ENCODE measurements around the gene REPIN1. TPM values are rescaled to one million over a fixed set of nuclear protein-coding genes. Genes with fewer than 3 reads are reported as not detected.

Gene REPIN1
- total RNA-seq, 1 donor from 2014 or later, result 111 TPM

DNA sequence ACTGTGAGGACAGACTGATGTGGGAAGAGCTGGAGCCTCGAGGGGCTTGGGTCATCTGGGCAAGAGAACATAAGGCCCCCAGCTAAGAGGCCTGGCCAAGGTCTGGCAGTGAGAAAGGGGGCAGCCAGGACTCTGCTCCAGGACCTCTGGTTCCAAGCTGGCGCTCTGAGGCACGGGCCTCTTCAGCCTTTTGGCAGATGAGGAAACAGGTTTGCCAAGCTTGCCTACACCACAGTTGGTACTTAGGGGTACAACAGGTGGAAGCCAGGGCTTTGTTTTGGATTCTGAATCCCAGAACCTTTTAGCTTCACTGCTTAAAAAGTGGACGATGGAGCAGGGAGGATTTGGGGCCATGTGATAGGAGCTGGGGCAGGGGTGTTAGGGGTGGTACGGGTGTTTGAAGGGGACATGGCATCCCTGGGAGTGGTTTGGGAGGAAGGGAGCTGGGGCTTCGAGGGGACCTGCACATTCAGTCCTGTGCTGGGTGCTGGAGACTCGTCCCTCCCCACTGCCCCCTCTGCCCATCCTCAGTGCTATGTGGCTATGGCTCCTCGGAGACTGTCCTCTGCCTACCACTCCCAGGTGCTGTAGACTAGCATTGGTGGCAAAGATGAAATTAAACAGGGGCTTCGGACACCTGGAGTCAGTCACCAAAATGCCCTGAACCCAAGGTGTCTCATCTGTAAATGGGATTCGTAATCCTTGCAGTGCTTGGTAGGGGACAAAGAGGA, 40.8 kb downstream of the REPIN1 start:
- DNase-seq (ENCODE audit: missing footprints), result no peak
- intact Hi-C loops (cut with DNase I), result no loop called here
- ATAC-seq, result no peak

DNA sequence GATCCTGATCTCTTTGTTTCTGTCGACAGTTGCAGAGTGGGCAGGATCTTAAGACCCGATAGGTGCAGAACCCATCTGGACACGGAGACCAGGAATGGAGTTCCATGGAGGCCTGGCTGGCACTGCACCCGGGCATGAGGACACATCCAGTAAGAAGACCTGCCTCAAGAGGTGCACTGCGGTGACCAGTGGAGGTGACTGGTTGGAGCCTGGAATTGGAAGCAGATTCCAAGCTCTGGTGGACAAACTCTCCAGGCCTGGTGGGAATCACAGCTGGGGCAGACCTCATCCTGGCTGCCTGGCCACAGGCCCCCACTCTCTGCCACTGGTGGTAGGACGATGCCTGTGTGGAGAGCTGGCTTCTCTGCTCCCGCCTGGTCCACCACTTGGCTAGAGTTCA, 41.5 kb downstream of the REPIN1 start:
- intact Hi-C loops (cut with DNase I), result no loop called here

DNA sequence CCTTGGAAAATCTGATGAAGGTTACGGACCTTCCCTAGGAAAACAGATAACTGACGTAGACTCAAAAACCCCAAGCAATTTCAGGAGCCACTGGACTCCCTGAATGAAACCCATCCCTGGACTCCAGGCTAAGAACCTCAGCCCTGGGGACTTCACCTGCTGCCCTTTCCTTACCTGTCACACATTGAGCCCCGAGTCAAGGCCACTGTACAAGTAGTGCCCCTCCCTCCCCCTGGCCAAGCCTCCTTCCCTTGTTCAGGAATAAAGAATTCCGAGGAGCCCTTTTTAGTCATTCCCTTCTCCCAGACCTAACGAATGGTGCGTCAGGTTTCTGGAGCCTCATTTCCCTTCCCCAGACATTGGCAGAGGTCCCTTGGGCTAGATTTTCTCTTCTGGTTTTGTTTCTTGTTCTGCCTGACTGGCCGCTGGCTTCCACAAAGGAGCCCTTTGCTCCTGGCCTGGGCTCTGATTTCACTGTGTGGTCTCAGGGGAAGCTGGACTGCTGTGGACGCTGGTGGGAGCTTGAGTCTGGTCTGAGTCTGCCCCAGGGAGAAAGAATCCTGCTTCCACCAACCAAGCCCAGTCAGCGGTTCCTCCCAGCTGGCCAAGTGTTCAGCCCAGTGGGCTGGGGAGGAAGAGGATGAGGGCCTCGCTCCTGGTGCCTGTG, 42.2 kb downstream of the REPIN1 start:
- intact Hi-C loops (cut with DNase I), result no loop called here
- no peak for ATAC-seq
- peak; percentile 30 for DNase-seq (ENCODE audit: missing footprints)

More for the DNA sequence above, 41.5 kb downstream of the REPIN1 start:
- DNase-seq (ENCODE audit: missing footprints) (no peak), ATAC-seq (no peak)

DNA sequence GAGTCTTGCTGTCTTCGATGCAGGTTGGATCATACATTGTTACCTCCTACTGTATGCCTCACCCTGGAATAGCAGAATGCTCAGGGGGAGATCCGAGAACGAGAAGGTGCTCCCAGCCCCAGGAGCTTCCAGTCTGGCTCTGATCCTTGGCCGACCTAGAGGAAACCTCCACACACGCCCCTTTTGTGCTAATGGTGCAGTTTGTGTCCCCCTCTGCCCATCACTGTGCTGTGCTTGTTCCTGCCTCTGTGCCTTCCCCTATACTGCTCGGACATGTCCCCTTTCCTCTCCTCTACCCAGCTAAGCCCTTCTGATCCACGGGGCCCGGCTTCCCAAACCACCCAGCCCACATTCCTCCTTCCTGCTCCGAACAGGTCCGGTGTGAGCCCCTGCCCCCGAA, 43.0 kb downstream of the REPIN1 start:
- ATAC-seq (no peak), DNase-seq (ENCODE audit: missing footprints) (peak; percentile 18)
- intact Hi-C loops (cut with DNase I), result no loop called here

DNA sequence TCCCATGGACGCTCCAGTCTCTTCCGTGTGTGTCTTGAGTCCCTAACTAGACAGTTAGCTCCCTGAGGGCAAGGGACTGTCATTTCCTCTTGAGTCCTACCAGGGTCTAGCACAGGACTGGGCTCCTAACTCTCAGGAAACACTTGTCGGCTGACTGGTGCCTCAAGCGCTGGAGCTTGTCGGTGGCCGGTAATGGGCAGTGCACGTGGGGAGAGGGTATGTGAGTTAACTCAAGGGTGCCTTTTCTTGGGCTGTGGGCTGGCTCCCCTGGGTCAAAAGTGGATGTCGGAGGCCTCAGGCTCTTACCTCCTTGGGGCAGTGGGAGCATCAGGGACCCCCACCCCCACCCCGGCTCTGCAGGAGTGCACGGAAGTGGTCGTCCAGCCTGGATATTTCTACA, 43.4 kb downstream of the REPIN1 start:
- DNase-seq (ENCODE audit: missing footprints) (peak; percentile 33), ATAC-seq (no peak)
- intact Hi-C loops (cut with DNase I), result no loop called here

DNA sequence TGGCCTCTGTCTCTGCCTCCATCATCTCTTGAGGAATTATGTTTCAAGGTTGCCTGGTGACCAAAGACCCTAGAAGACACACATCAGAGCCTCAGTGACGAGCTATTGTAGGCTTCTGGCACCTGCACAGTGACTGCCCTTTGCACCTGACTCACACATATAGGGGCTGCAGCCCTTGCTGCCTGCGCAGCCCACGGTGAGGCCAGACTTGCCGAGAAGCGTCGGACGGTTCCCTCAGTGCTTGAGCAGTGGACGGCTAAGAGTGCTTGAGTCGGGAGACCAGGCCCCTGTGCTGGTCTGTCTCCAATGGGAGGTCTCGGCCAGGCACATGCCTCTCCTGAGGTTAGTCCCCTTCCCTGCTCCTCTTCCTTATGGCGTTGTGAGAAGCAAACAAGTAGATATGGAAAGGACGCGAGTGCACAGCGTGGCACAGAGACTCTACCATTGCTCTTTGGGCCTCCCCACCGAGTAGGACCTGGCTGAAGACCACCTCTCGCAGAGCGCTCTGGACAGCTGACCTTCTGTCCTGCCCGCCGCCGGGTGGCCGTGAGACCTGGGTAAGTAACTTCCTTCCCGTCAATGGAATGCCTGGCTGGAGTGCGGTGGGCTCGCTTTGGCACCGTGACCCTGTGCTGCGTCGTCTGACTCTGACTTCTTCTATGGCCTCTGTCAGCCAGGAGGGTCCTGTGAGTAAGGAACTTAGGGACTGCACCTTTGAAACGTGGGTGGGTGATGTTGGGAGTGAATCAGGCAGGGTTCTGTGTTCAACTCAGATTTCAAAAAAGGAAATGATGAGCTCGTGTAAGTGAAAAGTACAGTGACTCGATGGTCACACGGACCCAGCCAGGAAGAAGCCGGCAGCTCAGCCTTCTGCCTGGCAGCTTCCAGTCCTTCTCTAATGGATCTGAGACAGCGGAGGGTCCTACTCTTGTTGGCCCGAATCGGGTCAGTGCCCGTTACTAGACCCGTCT, 44.2 kb downstream of the REPIN1 start:
- intact Hi-C loops (cut with DNase I), result no loop called here
- peak; percentile 44 for DNase-seq (ENCODE audit: missing footprints)
- no peak for ATAC-seq

DNA sequence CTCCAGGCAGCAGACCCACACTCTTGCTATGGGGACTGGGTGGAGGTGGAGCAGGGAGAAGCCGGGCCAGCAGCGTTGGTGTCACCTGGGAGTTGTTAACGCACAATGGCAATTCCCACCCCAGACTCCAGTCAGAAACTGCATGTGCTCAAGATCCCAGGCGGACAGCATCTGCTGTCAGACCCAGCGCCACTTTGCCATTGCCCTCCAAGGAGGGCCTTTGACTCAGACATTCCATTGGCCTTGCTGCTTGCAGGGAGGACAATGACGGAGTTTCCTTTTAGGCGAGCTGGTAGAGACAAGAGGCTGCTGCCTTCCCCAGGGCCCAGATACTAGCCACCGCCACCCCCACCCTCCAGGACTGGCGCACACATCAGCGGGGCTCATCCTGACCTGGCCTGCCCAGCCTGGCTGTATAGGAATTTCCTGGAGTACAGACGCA, 45.0 kb downstream of the REPIN1 start:
- intact Hi-C loops (cut with DNase I), result no loop called here
- peak; percentile 55 for DNase-seq (ENCODE audit: missing footprints)

DNA sequence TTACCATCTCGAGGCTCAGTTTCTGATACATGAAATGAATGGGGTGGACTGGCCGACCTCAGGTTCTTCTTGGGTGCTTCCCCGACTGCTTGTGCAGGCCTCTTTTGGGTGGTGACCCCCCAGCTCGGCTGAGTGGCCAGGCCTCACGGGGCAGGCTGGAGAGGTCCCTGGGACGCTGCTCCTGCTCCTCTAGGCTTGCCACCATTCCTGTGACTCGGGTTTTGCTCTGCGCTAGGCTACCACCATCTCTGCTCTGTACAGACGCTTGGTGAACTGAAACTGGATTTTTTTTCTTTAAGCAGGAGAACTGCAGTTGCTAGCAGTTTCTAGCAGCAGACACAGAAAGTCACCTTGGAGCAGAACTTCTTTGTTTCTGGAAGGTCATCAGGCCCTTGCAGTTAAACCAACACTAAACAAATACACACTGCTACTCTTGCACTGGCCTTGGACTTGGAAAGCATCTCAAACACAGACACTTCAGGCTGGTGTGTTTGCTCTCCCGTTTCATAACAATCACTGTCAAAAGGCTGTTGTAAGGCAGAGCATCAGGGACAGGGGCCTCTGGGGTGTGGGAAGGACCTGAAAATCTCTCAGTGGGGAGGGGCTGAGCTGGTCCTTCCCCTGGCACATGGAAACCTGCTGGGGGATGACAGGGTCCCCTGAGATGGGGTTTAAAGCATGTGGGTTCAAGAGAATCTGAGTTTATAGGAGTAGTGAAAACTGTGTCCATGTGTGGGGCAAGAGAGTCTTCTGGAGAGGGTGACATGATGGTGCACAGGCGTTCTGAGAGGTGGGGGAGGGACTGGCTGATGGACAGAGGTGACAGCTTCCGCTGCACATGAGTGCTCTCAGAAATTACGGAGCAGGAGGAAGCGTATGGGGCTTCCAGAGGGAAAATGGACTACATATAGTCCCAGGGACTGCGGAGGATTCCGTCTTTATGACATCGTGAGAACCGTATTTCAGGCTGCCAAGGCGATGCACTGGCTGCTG, 46.8 kb downstream of the REPIN1 start:
- intact Hi-C loops (cut with DNase I), result no loop called here
- ATAC-seq (no peak), DNase-seq (ENCODE audit: missing footprints) (peak; percentile 23)

More for the DNA sequence above, 45.0 kb downstream of the REPIN1 start:
- ATAC-seq, result no peak

DNA sequence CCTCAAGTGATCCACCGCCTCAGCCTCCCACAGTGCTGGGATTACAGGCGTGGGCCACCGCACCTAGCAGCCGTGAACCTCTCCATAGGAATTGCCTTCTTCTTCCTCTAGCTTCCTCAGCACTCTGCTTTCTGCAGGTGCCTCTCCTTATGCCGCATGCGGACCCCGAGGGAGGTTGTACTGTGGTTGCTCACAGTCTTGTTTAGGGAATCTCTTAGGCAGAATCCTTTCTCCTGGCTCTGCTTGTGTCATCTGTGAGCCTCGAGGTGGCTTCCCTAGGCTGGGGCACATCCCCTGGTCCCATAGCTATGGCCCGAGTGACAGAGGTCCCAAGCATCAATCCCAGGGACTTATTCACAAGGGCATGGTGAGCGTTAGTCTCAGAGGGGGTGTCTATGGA, 48.6 kb downstream of the REPIN1 start:
- DNase-seq (ENCODE audit: missing footprints) (no peak), ATAC-seq (no peak)
- intact Hi-C loops (cut with DNase I), result no loop called here

DNA sequence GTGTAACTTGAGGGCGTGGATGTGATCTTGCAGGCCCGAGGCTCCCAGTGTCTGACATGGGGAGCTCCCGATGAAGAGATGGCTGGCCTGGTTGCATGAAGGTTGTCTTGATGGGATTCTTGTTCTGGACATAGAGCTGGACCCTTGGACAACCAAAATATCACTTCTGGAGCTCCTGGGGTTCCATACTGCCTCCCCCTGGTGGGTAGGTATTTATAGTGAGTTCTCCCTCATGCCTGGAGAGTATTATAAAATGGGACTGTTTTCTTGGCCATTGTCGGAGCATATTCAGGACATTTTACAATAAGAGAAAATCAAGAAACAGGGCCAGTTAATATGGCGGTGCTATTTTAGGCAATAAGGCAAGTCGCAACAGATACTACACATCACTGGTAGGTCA, 49.2 kb downstream of the REPIN1 start:
- intact Hi-C loops (cut with DNase I), result no loop called here
- DNase-seq (ENCODE audit: missing footprints) (peak; percentile 25), ATAC-seq (no peak)

DNA sequence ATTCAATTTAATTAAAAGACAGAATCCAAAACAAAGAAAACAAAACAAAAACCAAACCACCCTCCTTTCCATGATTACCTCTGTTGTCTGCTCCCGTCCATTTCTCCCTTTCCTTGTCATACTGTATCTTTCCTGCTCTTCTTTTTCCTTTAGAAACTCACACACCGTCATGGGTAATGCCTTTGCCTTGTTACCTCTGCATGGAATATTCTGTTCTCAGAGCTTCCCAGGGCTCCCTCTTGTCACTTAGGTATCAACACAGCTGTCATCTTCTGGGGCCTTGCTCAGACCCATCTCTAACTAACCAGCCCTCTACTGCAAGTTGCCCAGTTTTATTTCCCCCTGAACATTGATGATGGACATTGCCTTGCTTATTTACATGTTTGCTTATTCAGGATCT, 51.6 kb downstream of the REPIN1 start:
- no peak for ATAC-seq
- intact Hi-C loops (cut with DNase I), result loop anchor here (5.0 kb wide), 2 partner anchors 63 to 133 kb away; no protein-coding TSS in a partner anchor
- DNase-seq (ENCODE audit: missing footprints), result no peak

DNA sequence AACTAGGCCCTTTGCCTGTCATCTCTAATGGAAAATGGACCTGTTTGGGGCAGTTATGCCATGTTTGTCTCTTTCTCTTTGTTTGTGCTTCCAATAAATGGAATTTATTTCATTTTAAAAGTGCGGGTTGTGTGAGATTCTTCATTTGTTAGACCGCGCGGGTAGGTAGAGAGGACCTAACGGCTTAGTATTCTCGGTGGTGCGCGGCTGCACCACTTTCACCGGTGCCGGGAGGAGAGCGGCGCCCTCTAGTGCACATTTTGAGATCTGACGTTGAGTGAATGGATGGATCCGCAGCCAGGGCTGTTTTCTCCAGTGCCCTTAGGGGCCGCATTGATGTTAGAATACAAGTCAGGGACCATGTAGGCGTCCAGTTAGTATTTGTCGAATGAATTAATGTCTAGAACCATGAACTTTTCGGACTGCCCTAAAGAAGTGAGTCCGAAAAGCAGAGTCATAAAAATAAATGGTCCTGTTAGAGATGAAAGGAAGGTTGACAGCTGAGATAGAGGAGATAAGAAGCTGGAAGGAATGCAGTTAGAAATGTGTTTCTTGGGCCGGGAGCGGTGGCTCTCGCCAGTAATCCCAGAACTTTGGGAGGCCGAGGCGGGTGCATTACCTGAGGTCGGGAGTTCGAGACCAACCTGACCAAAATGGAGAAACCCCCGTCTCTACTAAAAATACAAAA, 52.5 kb downstream of the REPIN1 start:
- intact Hi-C loops (cut with DNase I), result loop anchor here (5.0 kb wide), 2 partner anchors 64 to 134 kb away; no protein-coding TSS in a partner anchor
- ATAC-seq, result peak; percentile 96
- DNase-seq (ENCODE audit: missing footprints), result peak; percentile 88

DNA sequence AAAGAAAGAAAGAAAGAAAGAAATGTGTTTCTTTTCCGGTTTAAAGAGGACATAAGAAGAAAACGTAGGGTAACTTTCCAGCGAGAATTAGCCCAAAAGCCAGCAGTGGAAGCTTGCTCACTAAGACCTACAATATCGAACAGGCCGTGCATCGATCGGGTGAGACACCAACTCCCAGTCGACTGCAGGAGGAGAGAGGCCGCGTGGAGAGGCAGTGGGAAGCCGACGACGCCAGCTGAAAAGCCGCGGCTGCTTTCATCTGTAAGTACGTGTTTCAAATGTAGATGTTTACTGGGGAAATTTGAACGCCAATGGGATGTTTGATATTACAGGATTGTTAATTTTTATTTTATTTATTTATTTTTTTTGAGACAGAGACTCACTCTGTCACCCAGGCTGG, 53.2 kb downstream of the REPIN1 start:
- no peak for ATAC-seq
- peak; percentile 4 for DNase-seq (ENCODE audit: missing footprints)
- intact Hi-C loops (cut with DNase I), result loop anchor here (5.0 kb wide), 2 partner anchors 65 to 135 kb away; no protein-coding TSS in a partner anchor

Other genes starting within 250 kb of the REPIN1 start
- 4.7 TPM for gene LRRC61, start 45.5 kb upstream of the REPIN1 start, total RNA-seq
- gene ACTR3C, start 45.3 kb upstream of the REPIN1 start, total RNA-seq, result 5.7 TPM
- 32.6 TPM for gene RARRES2, start 27.2 kb upstream of the REPIN1 start, total RNA-seq
- 3.3 TPM for gene ZNF775, start 10.5 kb downstream of the REPIN1 start, total RNA-seq
- gene GIMAP8, start 81.8 kb downstream of the REPIN1 start, total RNA-seq, result 14.9 TPM
- gene GIMAP7, start 146.1 kb downstream of the REPIN1 start, total RNA-seq, result 21.4 TPM
- gene GIMAP4, start 198.6 kb downstream of the REPIN1 start, total RNA-seq, result 38.4 TPM

Data from Right ventricle myocardium inferior (tissue), 1 donor.